ENCODE results near the gene ELMO1.

ELMO1 gene

DNA sequence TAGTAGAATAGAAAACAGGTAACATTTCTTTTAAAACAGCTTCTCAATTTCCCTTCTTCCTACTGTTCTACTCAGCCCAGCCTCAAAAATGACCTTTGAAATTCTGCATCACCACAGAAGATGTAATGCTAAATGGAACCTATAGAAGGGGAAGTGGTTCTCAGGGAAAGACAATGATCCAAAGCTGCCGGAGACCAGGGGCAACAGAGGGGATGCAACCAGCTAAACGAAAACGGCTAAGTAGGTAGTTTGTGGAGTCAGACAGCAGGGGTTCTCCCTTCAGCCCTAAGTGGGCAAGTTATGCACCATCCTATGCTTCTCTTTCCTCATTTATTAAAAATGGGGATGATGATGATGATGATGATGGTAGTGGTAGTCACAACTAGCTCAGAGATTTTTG is 214.3 kb downstream of the ELMO1 start:
- H3K27me3 Mint-ChIP-seq: no peaks in the 10 kb centered on the region
- ATAC-seq: no peak

GRCh38 chr7:37231613-37232012 is 217.1 kb downstream of the ELMO1 start:
- peaks cover 24% of the 10 kb centered on the region for H3K36me3 Mint-ChIP-seq
- no peak overlapping the region for H3K27ac Mint-ChIP-seq
- no peaks in the 10 kb centered on the region for H3K9me3 Mint-ChIP-seq
- peaks cover 6% of the 10 kb centered on the region for H3K4me1 Mint-ChIP-seq
- no peak for ATAC-seq
- no peaks in the 10 kb centered on the region for H3K27me3 Mint-ChIP-seq
- H3K4me3 Mint-ChIP-seq: no peak overlapping the region

More for the DNA sequence above, 214.3 kb downstream of the ELMO1 start:
- Mint-ChIP-seq H3K9me3 (no peaks in the 10 kb centered on the region), H3K4me3 (no peak overlapping the region), H3K4me1 (peaks cover 6% of the 10 kb centered on the region), H3K36me3 (peaks cover 12% of the 10 kb centered on the region), H3K27ac (no peak overlapping the region)

DNA sequence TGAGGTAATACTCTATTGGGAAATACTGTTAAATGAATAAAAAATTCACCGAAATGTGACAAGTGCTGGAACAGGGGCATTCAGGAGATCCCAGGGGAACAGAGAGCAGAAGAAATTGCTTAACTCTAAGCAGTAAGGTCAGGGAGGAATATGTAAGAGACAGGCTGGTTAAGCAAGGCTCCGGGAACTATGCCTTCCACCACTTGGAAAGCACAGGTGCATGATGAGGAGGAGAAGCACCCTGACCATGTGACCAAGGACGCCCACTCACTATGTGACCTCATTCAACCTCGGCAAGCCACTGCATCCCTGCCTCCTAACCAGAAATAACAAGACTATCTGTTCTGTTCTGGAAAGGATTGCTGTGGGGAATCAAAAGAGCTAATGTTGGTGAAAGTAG is 218.4 kb downstream of the ELMO1 start:
- Mint-ChIP-seq H3K9me3 (no peaks in the 10 kb centered on the region), H3K36me3 (peaks cover 33% of the 10 kb centered on the region), H3K4me3 (no peak overlapping the region), H3K27ac (no peak overlapping the region), H3K4me1 (peaks cover 6% of the 10 kb centered on the region), H3K27me3 (no peaks in the 10 kb centered on the region)
- ATAC-seq: no peak

DNA sequence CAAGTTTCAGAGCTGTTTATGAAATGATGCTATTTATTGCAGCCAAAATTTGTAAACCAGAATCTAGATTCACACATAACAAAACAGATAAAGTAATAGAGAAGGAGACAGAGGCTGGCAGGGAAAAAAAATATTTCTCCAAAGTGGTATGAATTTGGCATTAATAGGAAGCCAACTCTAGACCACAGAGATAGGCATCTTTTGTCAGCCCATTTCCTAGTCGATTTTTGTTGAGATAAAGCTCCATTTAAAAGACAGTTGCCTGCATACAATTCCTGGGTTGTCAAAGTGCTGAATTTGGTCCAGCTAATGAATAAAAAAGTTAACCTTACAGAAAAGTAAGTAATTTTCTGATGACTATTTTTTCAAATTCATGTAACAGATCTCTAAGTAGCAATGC is 219.3 kb downstream of the ELMO1 start:
- H3K4me3 Mint-ChIP-seq: no peak overlapping the region
- H3K4me1 Mint-ChIP-seq: no peaks in the 10 kb centered on the region
- H3K27me3 Mint-ChIP-seq: no peaks in the 10 kb centered on the region
- H3K27ac Mint-ChIP-seq: no peak overlapping the region
- peaks cover 40% of the 10 kb centered on the region for H3K36me3 Mint-ChIP-seq
- no peak for ATAC-seq
- no peaks in the 10 kb centered on the region for H3K9me3 Mint-ChIP-seq

GRCh38 chr7:37225285-37225969 is 223.2 kb downstream of the ELMO1 start:
- no peak for ATAC-seq
- Mint-ChIP-seq H3K9me3 (no peaks in the 10 kb centered on the region), H3K36me3 (peaks cover 53% of the 10 kb centered on the region), H3K27ac (no peak overlapping the region), H3K4me1 (no peaks in the 10 kb centered on the region), H3K27me3 (no peaks in the 10 kb centered on the region), H3K4me3 (no peak overlapping the region)

DNA sequence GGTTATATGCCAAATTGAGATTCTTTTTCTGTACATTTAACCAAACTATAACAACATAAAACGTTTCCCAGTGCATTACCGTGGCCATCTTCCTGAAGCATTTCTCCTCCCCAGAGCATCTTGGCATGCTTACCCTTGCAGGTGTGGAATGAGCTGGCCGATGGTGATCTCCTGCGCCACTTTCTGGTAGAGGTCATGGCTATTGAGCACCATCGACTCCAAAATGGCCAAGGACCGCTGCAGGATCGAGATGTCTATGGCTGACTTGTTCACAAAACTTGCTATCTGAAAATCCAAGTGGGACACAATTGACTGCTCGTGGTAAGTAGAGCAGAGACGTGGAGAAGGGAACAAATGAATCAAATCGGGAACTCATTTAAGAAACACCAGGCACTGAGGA is 223.9 kb downstream of the ELMO1 start:
- no peaks in the 10 kb centered on the region for H3K4me1 Mint-ChIP-seq
- H3K4me3 Mint-ChIP-seq: no peak overlapping the region
- no peak for ATAC-seq
- no peak overlapping the region for H3K27ac Mint-ChIP-seq
- peaks cover 56% of the 10 kb centered on the region for H3K36me3 Mint-ChIP-seq
- no peaks in the 10 kb centered on the region for H3K9me3 Mint-ChIP-seq
- H3K27me3 Mint-ChIP-seq: no peaks in the 10 kb centered on the region

GRCh38 chr7:37220664-37221063 is 228.0 kb downstream of the ELMO1 start:
- Mint-ChIP-seq H3K4me3 (no peak overlapping the region), H3K27me3 (no peaks in the 10 kb centered on the region), H3K27ac (no peak overlapping the region), H3K36me3 (peaks cover 53% of the 10 kb centered on the region), H3K9me3 (no peaks in the 10 kb centered on the region), H3K4me1 (peaks cover 9% of the 10 kb centered on the region)
- no peak for ATAC-seq

GRCh38 chr7:37218956-37219355 is 229.7 kb downstream of the ELMO1 start:
- Mint-ChIP-seq H3K4me1 (peaks cover 14% of the 10 kb centered on the region), H3K27ac (peak overlapping the region; percentile 44)
- ATAC-seq: no peak

GRCh38 chr7:37216923-37217322 is 231.7 kb downstream of the ELMO1 start:
- peaks cover 23% of the 10 kb centered on the region for H3K4me1 Mint-ChIP-seq
- no peak for ATAC-seq
- H3K27ac Mint-ChIP-seq: no peak overlapping the region
- no peaks in the 10 kb centered on the region for H3K9me3 Mint-ChIP-seq
- peaks cover 48% of the 10 kb centered on the region for H3K36me3 Mint-ChIP-seq
- no peak overlapping the region for H3K4me3 Mint-ChIP-seq
- no peaks in the 10 kb centered on the region for H3K27me3 Mint-ChIP-seq

More at GRCh38 chr7:37218956-37219355, 229.7 kb downstream of the ELMO1 start:
- no peaks in the 10 kb centered on the region for H3K9me3 Mint-ChIP-seq
- H3K4me3 Mint-ChIP-seq: no peak overlapping the region
- no peaks in the 10 kb centered on the region for H3K27me3 Mint-ChIP-seq
- peaks cover 47% of the 10 kb centered on the region for H3K36me3 Mint-ChIP-seq

- Mint-ChIP-seq H3K27me3 (no peaks in the 10 kb centered on the region), H3K36me3 (peaks cover 51% of the 10 kb centered on the region), H3K4me3 (no peak overlapping the region), H3K9me3 (no peaks in the 10 kb centered on the region), H3K27ac (peak overlapping the region; percentile 74), H3K4me1 (peaks cover 28% of the 10 kb centered on the region)
- ATAC-seq: no peak
Observed at GRCh38 chr7:37216156-37216852, 232.4 kb downstream of the ELMO1 start.

- Mint-ChIP-seq H3K9me3 (no peaks in the 10 kb centered on the region), H3K4me3 (no peak overlapping the region), H3K27ac (peak overlapping the region; percentile 74), H3K4me1 (peaks cover 28% of the 10 kb centered on the region), H3K36me3 (peaks cover 53% of the 10 kb centered on the region), H3K27me3 (no peaks in the 10 kb centered on the region)
- no peak for ATAC-seq
Observed at GRCh38 chr7:37215290-37215923, 233.3 kb downstream of the ELMO1 start.

- no peak for ATAC-seq
- Mint-ChIP-seq H3K9me3 (no peaks in the 10 kb centered on the region), H3K36me3 (peaks cover 58% of the 10 kb centered on the region), H3K27ac (peak overlapping the region; percentile 33), H3K4me1 (peaks cover 42% of the 10 kb centered on the region), H3K27me3 (no peaks in the 10 kb centered on the region), H3K4me3 (no peak overlapping the region)
Observed at GRCh38 chr7:37212556-37212955, 236.1 kb downstream of the ELMO1 start.

- Mint-ChIP-seq H3K9me3 (no peaks in the 10 kb centered on the region), H3K27me3 (no peaks in the 10 kb centered on the region), H3K4me1 (peaks cover 42% of the 10 kb centered on the region), H3K27ac (no peak overlapping the region), H3K4me3 (no peak overlapping the region), H3K36me3 (peaks cover 53% of the 10 kb centered on the region)
- peak; percentile 70 for ATAC-seq
Observed at GRCh38 chr7:37212051-37212450, 236.6 kb downstream of the ELMO1 start.

- no peaks in the 10 kb centered on the region for H3K9me3 Mint-ChIP-seq
- no peak for ATAC-seq
- peaks cover 51% of the 10 kb centered on the region for H3K36me3 Mint-ChIP-seq
- no peak overlapping the region for H3K4me3 Mint-ChIP-seq
- H3K4me1 Mint-ChIP-seq: peaks cover 40% of the 10 kb centered on the region
- H3K27me3 Mint-ChIP-seq: no peaks in the 10 kb centered on the region
- H3K27ac Mint-ChIP-seq: no peak overlapping the region
Observed at GRCh38 chr7:37211097-37211880, 237.4 kb downstream of the ELMO1 start.

DNA sequence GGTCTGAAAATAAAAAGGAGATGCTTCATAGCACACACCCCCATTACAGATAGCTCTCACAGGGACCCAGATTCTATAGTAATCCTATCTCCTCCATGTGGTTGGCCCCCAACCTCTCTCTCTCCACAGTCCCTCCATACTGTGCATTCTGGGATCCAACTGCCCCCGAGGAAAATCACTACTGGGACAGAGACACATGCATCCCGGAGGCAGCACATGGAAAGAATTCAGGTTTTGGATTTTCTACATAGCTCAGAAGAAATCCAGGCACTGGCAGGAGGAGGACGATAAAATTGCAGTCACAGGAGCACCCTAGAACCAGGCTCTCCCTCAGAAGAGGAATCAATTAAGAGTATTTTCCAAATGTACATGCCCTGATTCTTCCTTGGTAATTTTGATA is 239.5 kb downstream of the ELMO1 start:
- Mint-ChIP-seq H3K9me3 (no peaks in the 10 kb centered on the region), H3K27ac (peak overlapping the region; percentile 55), H3K36me3 (peaks cover 61% of the 10 kb centered on the region), H3K4me1 (peaks cover 35% of the 10 kb centered on the region), H3K27me3 (no peaks in the 10 kb centered on the region), H3K4me3 (no peak overlapping the region)
- no peak for ATAC-seq

Data from stimulated activated memory B cell treated with anti-CD40 and anti-IgM and Interleukin-4, amounts not matched to agents 10 μg/mL and 1 μg/mL and 100 μg/mL, for 72 hours (primary cell).